ENCODE measurements around the gene SCFD2. TPM values are rescaled to one million over a fixed set of nuclear protein-coding genes. Genes with fewer than 3 reads are reported as not detected.

SCFD2 gene
- total and polyA plus RNA-seq, 10 of the 15 experiments (the other 5 are each of a cell fraction or from before 2014, with no cell fraction given): 4.8 to 37.6 (median 24.9) TPM

DNA sequence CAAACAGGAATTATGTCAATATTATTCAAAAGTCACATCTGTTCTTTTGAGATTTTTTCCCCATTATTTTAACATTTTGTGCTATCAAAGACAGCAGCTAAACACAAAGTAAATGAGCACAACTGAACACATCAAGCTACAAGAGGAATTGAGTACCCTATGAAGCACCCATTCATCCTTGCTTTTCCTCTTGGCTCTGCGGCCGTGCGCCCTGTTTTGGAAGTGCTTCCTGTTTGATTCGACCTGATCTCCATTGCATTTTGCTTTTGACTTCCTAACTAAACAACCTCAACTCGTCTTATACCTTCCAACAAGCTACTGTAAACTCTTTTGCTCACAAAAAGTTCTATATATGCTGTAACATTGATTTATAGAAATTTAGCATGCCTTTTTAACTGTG, 85.0 kb downstream of the SCFD2 start:
- Histone ChIP-seq H3K4me3 (no peak overlapping the region), H3K9me3 (replicated peaks; ENCODE audit: control insufficient read depth, insufficient read depth, low read length) (peaks cover 2% of the 10 kb centered on the region; the same call in 2 of the 3 replicates), H4K20me1 (ENCODE audit: control insufficient read depth, insufficient read depth) (no peaks in the 10 kb centered on the region), H3K27me3 (replicated peaks in 1 of 2; ENCODE audit: control insufficient read depth in 2 of 2, insufficient read depth in 2 of 2, low read length in 1 of 2) (no peaks in the 10 kb centered on the region), H3K27ac (ENCODE audit: control insufficient read depth, insufficient read depth) (no peak overlapping the region), H3K4me2 (ENCODE audit: control insufficient read depth, insufficient read depth) (no peak overlapping the region), H3K4me1 (ENCODE audit: control insufficient read depth, insufficient read depth, low read length) (no peaks in the 10 kb centered on the region), H2AFZ (ENCODE audit: control insufficient read depth, low read depth, low read length) (no peak overlapping the region), H3K79me2 (ENCODE audit: control insufficient read depth, insufficient read depth, low read length) (no peaks in the 10 kb centered on the region), H3K9ac (ENCODE audit: control insufficient read depth, insufficient read depth, low read length) (no peak overlapping the region), H3K36me3 (ENCODE audit: control insufficient read depth in 2 of 2, insufficient read depth in 2 of 2, low read length in 1 of 2) (no peaks in the 10 kb centered on the region)
- FAIRE-seq (no peak), DNase-seq (ENCODE audit: low read depth, low spot score) (no peak), ATAC-seq (no peak)
- POLR2A ChIA-PET: no interaction called here
- intact Hi-C loops (cut with micrococcal nuclease; ENCODE audit: unreplicated experiment) (loop anchor here (10.0 kb wide), 1 partner anchor 46 kb away; no protein-coding TSS in a partner anchor), in situ Hi-C loops (cut with MboI) (no loop called here)
- RAD21 ChIA-PET (ENCODE audit: unreplicated experiment): no interaction called here
- TF ChIP-seq JUNB (IDR thresholded peaks at IDR 0.05) (no peak), RB1 (IDR thresholded peaks at IDR 0.05; ENCODE audit: borderline replicate concordance) (no peak), SUPT20H (IDR thresholded peaks at IDR 0.05; ENCODE audit: borderline replicate concordance, control insufficient read depth, low read depth, low read length) (no peak), TBL1XR1 (IDR thresholded peaks at IDR 0.05; ENCODE audit: low read depth, low read length) (no peak), IKZF1 (conservative IDR thresholded peaks at IDR 0.05) (no peak), ESRRA (IDR thresholded peaks at IDR 0.05; ENCODE audit: low read length) (no peak), EED (IDR thresholded peaks at IDR 0.05; ENCODE audit: low read depth) (no peak), CHD1 (IDR thresholded peaks at IDR 0.05; ENCODE audit: low read depth, low read length) (no peak), YBX1 (IDR thresholded peaks at IDR 0.05) (no peak), SPI1 (IDR thresholded peaks at IDR 0.05; ENCODE audit: borderline replicate concordance, insufficient read depth, low read depth, low read length) (no peak), POLR2A (IDR thresholded peaks at IDR 0.05; ENCODE audit: low read depth, low read length) (no peak), RCOR1 (conservative IDR thresholded peaks at IDR 0.05; ENCODE audit: low read depth, low read length) (no peak), NFYA (IDR thresholded peaks at IDR 0.05; ENCODE audit: borderline replicate concordance, low read depth, low read length) (no peak), NRF1 (conservative IDR thresholded peaks at IDR 0.05; ENCODE audit: low read depth, low read length) (no peak)
- TF ChIP-seq, protein P1, sequence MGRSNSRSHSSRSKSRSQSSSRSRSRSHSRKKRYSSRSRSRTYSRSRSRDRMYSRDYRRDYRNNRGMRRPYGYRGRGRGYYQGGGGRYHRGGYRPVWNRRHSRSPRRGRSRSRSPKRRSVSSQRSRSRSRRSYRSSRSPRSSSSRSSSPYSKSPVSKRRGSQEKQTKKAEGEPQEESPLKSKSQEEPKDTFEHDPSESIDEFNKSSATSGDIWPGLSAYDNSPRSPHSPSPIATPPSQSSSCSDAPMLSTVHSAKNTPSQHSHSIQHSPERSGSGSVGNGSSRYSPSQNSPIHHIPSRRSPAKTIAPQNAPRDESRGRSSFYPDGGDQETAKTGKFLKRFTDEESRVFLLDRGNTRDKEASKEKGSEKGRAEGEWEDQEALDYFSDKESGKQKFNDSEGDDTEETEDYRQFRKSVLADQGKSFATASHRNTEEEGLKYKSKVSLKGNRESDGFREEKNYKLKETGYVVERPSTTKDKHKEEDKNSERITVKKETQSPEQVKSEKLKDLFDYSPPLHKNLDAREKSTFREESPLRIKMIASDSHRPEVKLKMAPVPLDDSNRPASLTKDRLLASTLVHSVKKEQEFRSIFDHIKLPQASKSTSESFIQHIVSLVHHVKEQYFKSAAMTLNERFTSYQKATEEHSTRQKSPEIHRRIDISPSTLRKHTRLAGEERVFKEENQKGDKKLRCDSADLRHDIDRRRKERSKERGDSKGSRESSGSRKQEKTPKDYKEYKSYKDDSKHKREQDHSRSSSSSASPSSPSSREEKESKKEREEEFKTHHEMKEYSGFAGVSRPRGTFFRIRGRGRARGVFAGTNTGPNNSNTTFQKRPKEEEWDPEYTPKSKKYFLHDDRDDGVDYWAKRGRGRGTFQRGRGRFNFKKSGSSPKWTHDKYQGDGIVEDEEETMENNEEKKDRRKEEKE (IDR thresholded peaks at IDR 0.05): no peak
- TF ChIP-seq, protein P2, sequence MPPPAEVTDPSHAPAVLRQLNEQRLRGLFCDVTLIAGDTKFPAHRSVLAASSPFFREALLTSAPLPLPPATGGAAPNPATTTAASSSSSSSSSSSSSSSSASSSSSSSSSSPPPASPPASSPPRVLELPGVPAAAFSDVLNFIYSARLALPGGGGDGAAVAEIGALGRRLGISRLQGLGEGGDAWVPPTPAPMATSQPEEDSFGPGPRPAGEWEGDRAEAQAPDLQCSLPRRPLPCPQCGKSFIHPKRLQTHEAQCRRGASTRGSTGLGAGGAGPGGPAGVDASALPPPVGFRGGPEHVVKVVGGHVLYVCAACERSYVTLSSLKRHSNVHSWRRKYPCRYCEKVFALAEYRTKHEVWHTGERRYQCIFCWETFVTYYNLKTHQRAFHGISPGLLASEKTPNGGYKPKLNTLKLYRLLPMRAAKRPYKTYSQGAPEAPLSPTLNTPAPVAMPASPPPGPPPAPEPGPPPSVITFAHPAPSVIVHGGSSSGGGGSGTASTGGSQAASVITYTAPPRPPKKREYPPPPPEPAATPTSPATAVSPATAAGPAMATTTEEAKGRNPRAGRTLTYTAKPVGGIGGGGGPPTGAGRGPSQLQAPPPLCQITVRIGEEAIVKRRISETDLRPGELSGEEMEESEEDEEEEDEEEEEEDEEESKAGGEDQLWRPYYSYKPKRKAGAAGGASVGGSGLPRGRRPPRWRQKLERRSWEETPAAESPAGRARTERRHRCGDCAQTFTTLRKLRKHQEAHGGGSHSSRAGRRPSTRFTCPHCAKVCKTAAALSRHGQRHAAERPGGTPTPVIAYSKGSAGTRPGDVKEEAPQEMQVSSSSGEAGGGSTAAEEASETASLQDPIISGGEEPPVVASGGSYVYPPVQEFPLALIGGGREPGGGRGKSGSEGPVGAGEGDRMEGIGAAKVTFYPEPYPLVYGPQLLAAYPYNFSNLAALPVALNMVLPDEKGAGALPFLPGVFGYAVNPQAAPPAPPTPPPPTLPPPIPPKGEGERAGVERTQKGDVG (CRISPR knock-in tag; IDR thresholded peaks at IDR 0.05): no peak
- TF ChIP-seq, protein P3, sequence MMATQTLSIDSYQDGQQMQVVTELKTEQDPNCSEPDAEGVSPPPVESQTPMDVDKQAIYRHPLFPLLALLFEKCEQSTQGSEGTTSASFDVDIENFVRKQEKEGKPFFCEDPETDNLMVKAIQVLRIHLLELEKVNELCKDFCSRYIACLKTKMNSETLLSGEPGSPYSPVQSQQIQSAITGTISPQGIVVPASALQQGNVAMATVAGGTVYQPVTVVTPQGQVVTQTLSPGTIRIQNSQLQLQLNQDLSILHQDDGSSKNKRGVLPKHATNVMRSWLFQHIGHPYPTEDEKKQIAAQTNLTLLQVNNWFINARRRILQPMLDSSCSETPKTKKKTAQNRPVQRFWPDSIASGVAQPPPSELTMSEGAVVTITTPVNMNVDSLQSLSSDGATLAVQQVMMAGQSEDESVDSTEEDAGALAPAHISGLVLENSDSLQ (IDR thresholded peaks at IDR 0.05): no peak
- BruUV-seq (replicated peaks): no TSS peak
- CTCF ChIA-PET: no interaction called here
- SMC1A ChIA-PET (ENCODE audit: uncharacterized antibody, unreplicated experiment): no interaction called here
- 98% methylated on average over 5 of the region's 5 CpGs for WGBS (ENCODE audit: insufficient coverage, insufficient replicate concordance, low lambda C conversion rate, missing lambda C conversion rate)
